ENCODE measurements around the gene VSIR. TPM values are rescaled to one million over a fixed set of nuclear protein-coding genes. Genes with fewer than 3 reads are reported as not detected.
A peak's percentile ranks its signal among the peaks of the same experiment; 100 is the strongest.

Gene VSIR
- total and polyA plus RNA-seq, 2 donors (not counting 1 experiment from before 2014, with no cell fraction given) = 40.5 to 61.2 TPM

DNA sequence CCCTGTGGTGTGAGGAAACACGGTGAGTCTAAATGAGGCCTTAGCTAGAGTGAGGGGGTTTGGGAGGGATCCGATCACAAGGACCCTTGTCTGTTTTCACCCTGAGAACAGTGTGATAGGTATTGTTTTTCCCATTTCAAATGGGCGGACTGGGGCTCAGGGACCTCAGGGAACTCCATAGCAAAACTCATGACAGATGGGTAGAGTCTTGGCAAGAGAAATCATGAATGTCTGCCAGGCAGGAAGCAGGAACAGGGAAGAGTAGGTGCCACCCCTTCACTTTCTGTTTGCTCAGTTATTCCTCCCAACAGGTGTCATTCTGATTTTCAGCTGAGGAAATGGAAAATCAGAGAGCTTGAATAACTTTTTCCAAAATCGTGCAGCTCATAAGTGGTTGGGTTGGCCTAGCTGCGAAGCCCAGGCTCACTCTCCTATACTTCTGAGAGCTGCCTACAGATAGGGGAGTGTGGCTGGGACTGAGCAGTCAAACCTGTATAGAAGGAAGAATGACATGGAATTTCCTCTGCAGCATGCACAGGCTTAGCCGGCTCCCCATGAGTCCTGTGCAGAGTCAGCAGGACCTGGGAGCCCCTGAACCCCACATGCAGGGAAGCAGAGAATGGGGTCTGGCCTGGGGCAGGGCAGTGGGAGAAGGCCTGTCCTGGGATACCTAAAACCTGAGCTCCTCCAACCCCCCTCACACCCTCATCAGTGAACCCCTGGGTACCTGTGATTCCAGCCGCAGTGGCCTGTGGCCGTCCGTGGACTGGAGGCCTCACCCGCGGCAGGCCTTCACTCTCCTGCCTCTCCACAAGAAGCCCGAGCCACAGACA, 36.1 kb downstream of the VSIR start:
- intact Hi-C loops (cut with micrococcal nuclease) = no loop called here
- ChIA-PET POLR2A (no interaction called here), CTCF (interaction anchor here (0.7 to 1.7 kb wide), 2 partner anchors 10 to 12 kb away, joined by 3 to 6 read pairs; no protein-coding TSS in a partner anchor)
- Histone ChIP-seq H3K4me2 (replicated peaks; ENCODE audit: low read depth, low read length, poor library complexity, severe bottlenecking) (no peak overlapping the region), H4K20me1 (ENCODE audit: control insufficient read depth, insufficient read depth, low read length, poor library complexity, severe bottlenecking) (no peaks in the 10 kb centered on the region), H3K27ac (ENCODE audit: low read length in 2 of 2) (peak overlapping the region; percentile 77 to 82), H3K9ac (ENCODE audit: low read length) (no peak overlapping the region), H3K79me2 (ENCODE audit: control insufficient read depth, insufficient read depth, low read length) (no peaks in the 10 kb centered on the region), H2AFZ (ENCODE audit: insufficient read depth, low read depth, low read length, poor library complexity, severe bottlenecking) (peak overlapping the region; percentile 72), H3K36me3 (replicated peaks in 1 of 2; ENCODE audit: control extremely low read depth in 1 of 2, control insufficient read depth in 1 of 2, extremely low read depth in 1 of 2, insufficient read depth in 2 of 2, low read length in 1 of 2) (no peaks in the 10 kb centered on the region), H3K27me3 (replicated peaks in 1 of 4; ENCODE audit: control extremely low read depth in 1 of 4, control insufficient read depth in 3 of 4, insufficient read depth in 4 of 4, low read length in 3 of 4) (no peaks in the 10 kb centered on the region), H3K4me3 (ENCODE audit: control extremely low read depth in 1 of 5, extremely low read depth in 1 of 5, insufficient read depth in 1 of 5, low read depth in 2 of 5, low read length in 4 of 5) (no peak overlapping the region), H3K4me1 (ENCODE audit: control insufficient read depth in 2 of 2, insufficient read depth in 2 of 2, low read length in 2 of 2) (peaks cover 41 to 67% of the 10 kb centered on the region in 2 donors), H3K9me3 (ENCODE audit: control extremely low read depth in 1 of 3, control insufficient read depth in 2 of 3, insufficient read depth in 1 of 3, low read length in 2 of 3) (no peaks in the 10 kb centered on the region)
- no peak for DNase-seq
- no peak for ATAC-seq (ENCODE audit: low read depth)
- Mint-ChIP-seq H3K4me1 (peaks cover 80% of the 10 kb centered on the region), H3K27me3 (no peaks in the 10 kb centered on the region), H3K27ac (peak overlapping the region; percentile 93), H3K4me3 (no peak overlapping the region), H3K9me3 (ENCODE audit: insufficient read depth) (no peaks in the 10 kb centered on the region)
- WGBS (ENCODE audit: insufficient coverage) = 72% methylated on average over 12 of the region's 12 CpGs
- TF ChIP-seq, protein P1, sequence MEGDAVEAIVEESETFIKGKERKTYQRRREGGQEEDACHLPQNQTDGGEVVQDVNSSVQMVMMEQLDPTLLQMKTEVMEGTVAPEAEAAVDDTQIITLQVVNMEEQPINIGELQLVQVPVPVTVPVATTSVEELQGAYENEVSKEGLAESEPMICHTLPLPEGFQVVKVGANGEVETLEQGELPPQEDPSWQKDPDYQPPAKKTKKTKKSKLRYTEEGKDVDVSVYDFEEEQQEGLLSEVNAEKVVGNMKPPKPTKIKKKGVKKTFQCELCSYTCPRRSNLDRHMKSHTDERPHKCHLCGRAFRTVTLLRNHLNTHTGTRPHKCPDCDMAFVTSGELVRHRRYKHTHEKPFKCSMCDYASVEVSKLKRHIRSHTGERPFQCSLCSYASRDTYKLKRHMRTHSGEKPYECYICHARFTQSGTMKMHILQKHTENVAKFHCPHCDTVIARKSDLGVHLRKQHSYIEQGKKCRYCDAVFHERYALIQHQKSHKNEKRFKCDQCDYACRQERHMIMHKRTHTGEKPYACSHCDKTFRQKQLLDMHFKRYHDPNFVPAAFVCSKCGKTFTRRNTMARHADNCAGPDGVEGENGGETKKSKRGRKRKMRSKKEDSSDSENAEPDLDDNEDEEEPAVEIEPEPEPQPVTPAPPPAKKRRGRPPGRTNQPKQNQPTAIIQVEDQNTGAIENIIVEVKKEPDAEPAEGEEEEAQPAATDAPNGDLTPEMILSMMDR (IDR thresholded peaks at IDR 0.05) = no peak
- TF ChIP-seq EZH2 (IDR thresholded peaks at IDR 0.05; ENCODE audit: borderline replicate concordance, insufficient read depth, low read depth, low read length, poor library complexity, severe bottlenecking) = no peak

- no peak overlapping the region for H3K9ac ChIP-seq (ENCODE audit: low read length)
- H3K79me2 ChIP-seq (ENCODE audit: control insufficient read depth, insufficient read depth, low read length) = no peaks in the 10 kb centered on the region
- intact Hi-C loops (cut with micrococcal nuclease) = no loop called here
Measured at GRCh38 chr10:71736570-71736952, 36.8 kb downstream of the VSIR start.

More at GRCh38 chr10:71736570-71736952, 36.8 kb downstream of the VSIR start:
- H3K27me3 Mint-ChIP-seq = no peaks in the 10 kb centered on the region
- Histone ChIP-seq H3K4me3 (ENCODE audit: control extremely low read depth in 1 of 5, extremely low read depth in 1 of 5, insufficient read depth in 1 of 5, low read depth in 2 of 5, low read length in 4 of 5) (no peak overlapping the region), H2AFZ (ENCODE audit: insufficient read depth, low read depth, low read length, poor library complexity, severe bottlenecking) (peak overlapping the region; percentile 72), H3K9me3 (ENCODE audit: control extremely low read depth in 1 of 3, control insufficient read depth in 2 of 3, insufficient read depth in 1 of 3, low read length in 2 of 3) (peaks cover 0 to 3% (median 0%) of the 10 kb centered on the region in 3 donors), H3K27me3 (replicated peaks in 1 of 4; ENCODE audit: control extremely low read depth in 1 of 4, control insufficient read depth in 3 of 4, insufficient read depth in 4 of 4, low read length in 3 of 4) (no peaks in the 10 kb centered on the region), H4K20me1 (ENCODE audit: control insufficient read depth, insufficient read depth, low read length, poor library complexity, severe bottlenecking) (no peaks in the 10 kb centered on the region), H3K27ac (ENCODE audit: low read length in 2 of 2) (peak overlapping the region; percentile 77 to 82), H3K36me3 (replicated peaks in 1 of 2; ENCODE audit: control extremely low read depth in 1 of 2, control insufficient read depth in 1 of 2, extremely low read depth in 1 of 2, insufficient read depth in 2 of 2, low read length in 1 of 2) (no peaks in the 10 kb centered on the region), H3K4me1 (ENCODE audit: control insufficient read depth in 2 of 2, insufficient read depth in 2 of 2, low read length in 2 of 2) (peaks cover 41 to 66% of the 10 kb centered on the region in 2 donors), H3K4me2 (replicated peaks; ENCODE audit: low read depth, low read length, poor library complexity, severe bottlenecking) (peak overlapping the region; percentile 72)
- ATAC-seq (ENCODE audit: low read depth) (no peak), DNase-seq (no peak)
- CTCF ChIA-PET = interaction anchor here (1.7 kb wide), 1 partner anchor 12 kb away, joined by 6 read pairs; no protein-coding TSS in a partner anchor
- no peaks in the 10 kb centered on the region for H3K9me3 Mint-ChIP-seq (ENCODE audit: insufficient read depth)
- peaks cover 78% of the 10 kb centered on the region for H3K4me1 Mint-ChIP-seq
- POLR2A ChIA-PET = interaction anchor here (2.0 kb wide), 1 partner anchor 12 kb away, joined by 6 read pairs; no protein-coding TSS in a partner anchor
- WGBS (ENCODE audit: insufficient coverage) = 100% methylated on average over 1 of the region's 2 CpGs
- H3K4me3 Mint-ChIP-seq = peak overlapping the region; percentile 45
- no peak for TF ChIP-seq EZH2 (IDR thresholded peaks at IDR 0.05; ENCODE audit: borderline replicate concordance, insufficient read depth, low read depth, low read length, poor library complexity, severe bottlenecking)
- TF ChIP-seq, protein P1 (IDR thresholded peaks at IDR 0.05) = no peak
- H3K27ac Mint-ChIP-seq = peak overlapping the region; percentile 93
